Muscle layer of colon (tissue), 2 donors: Measurements from ENCODE around the gene TMBIM1.
"Not testable (repeated sequence)": the region's sequence is repeated elsewhere in the genome, so short reads cannot be mapped to it uniquely, and the experiment has no call there.

Experiments used
- H3K27ac ChIP-seq: one replicate; pipeline ENCODE4 v1.7.0; 2013; ENCODE audit warnings: low read depth, mild to moderate bottlenecking, low read length, moderate library complexity
- H3K27me3 ChIP-seq, 2 donors: one replicate each; pipeline ENCODE4 v1.7.0; 2013; ENCODE audit warnings: low read length in 2 of 2, mild to moderate bottlenecking in 2 of 2; ENCODE audit not compliant: insufficient read depth in 2 of 2, control insufficient read depth in 1 of 2
- H3K36me3 ChIP-seq: one replicate; pipeline ENCODE4 v1.7.0; 2013; ENCODE audit warnings: mild to moderate bottlenecking, low read length; ENCODE audit not compliant: insufficient read depth
- H3K4me1 ChIP-seq: one replicate; pipeline ENCODE4 v1.7.0; 2013; ENCODE audit warnings: mild to moderate bottlenecking, low read length; ENCODE audit not compliant: insufficient read depth
- H3K4me3 ChIP-seq, 2 donors: one replicate each; pipeline ENCODE4 v1.7.0; 2013; ENCODE audit warnings: low read length in 2 of 2, low read depth in 1 of 2, mild to moderate bottlenecking in 1 of 2, moderate library complexity in 1 of 2
- H3K9ac ChIP-seq: one replicate; pipeline ENCODE4 v1.7.0; 2013; ENCODE audit warnings: low read length
- H3K9me3 ChIP-seq: one replicate; pipeline ENCODE4 v1.7.0; 2013; ENCODE audit warnings: mild to moderate bottlenecking, low read length
- donor health status: abdominal sarcoma.
- donor health status: Adenocarcinoma of cecum.

The TMBIM1 gene

GRCh38 chr2:218315397-218315796 is 23.1 kb upstream of the TMBIM1 start:
- H3K9me3 ChIP-seq = no peaks in the 10 kb centered on the region
- H3K27me3 ChIP-seq = no peaks in the 10 kb centered on the region
- H3K4me3 ChIP-seq = no peak overlapping the region
- H3K9ac ChIP-seq = no peak overlapping the region
- H3K4me1 ChIP-seq = no peaks in the 10 kb centered on the region
- no peak overlapping the region for H3K27ac ChIP-seq
- no peaks in the 10 kb centered on the region for H3K36me3 ChIP-seq

GRCh38 chr2:218314764-218315163 is 22.5 kb upstream of the TMBIM1 start:
- H3K9ac ChIP-seq, H3K36me3 ChIP-seq, H3K27me3 ChIP-seq, H3K27ac ChIP-seq, H3K4me1 ChIP-seq, H3K4me3 ChIP-seq, H3K9me3 ChIP-seq: not testable (repeated sequence)

GRCh38 chr2:218313356-218313755 is 21.1 kb upstream of the TMBIM1 start:
- no peaks in the 10 kb centered on the region for H3K9me3 ChIP-seq
- no peaks in the 10 kb centered on the region for H3K36me3 ChIP-seq
- H3K9ac ChIP-seq = no peak overlapping the region
- no peak overlapping the region for H3K4me3 ChIP-seq
- H3K4me1 ChIP-seq = no peaks in the 10 kb centered on the region
- H3K27ac ChIP-seq = no peak overlapping the region
- H3K27me3 ChIP-seq = no peaks in the 10 kb centered on the region

- Histone ChIP-seq H3K36me3 (no peaks in the 10 kb centered on the region), H3K4me3 (no peak overlapping the region), H3K9me3 (no peaks in the 10 kb centered on the region), H3K9ac (no peak overlapping the region), H3K4me1 (no peaks in the 10 kb centered on the region), H3K27ac (no peak overlapping the region), H3K27me3 (no peaks in the 10 kb centered on the region)
These were observed 20.0 kb upstream of the TMBIM1 start for GRCh38 chr2:218312267-218312756.

- H3K9ac ChIP-seq, H3K36me3 ChIP-seq, H3K27ac ChIP-seq: not testable (repeated sequence)
These were observed 19.4 kb upstream of the TMBIM1 start for GRCh38 chr2:218311541-218312266.

GRCh38 chr2:218310853-218311540 is 18.7 kb upstream of the TMBIM1 start:
- H3K4me1 ChIP-seq = no peaks in the 10 kb centered on the region
- H3K27ac ChIP-seq = no peak overlapping the region
- no peak overlapping the region for H3K9ac ChIP-seq
- no peaks in the 10 kb centered on the region for H3K27me3 ChIP-seq
- H3K4me3 ChIP-seq = no peak overlapping the region
- H3K9me3 ChIP-seq = no peaks in the 10 kb centered on the region
- H3K36me3 ChIP-seq = no peaks in the 10 kb centered on the region

More at GRCh38 chr2:218311541-218312266, 19.4 kb upstream of the TMBIM1 start:
- H3K9me3 ChIP-seq, H3K4me3 ChIP-seq, H3K27me3 ChIP-seq, H3K4me1 ChIP-seq: not testable (repeated sequence)

GRCh38 chr2:218307415-218308090 is 15.2 kb upstream of the TMBIM1 start:
- no peaks in the 10 kb centered on the region for H3K4me1 ChIP-seq
- no peaks in the 10 kb centered on the region for H3K9me3 ChIP-seq
- H3K9ac ChIP-seq = no peak overlapping the region
- H3K27ac ChIP-seq = no peak overlapping the region
- no peaks in the 10 kb centered on the region for H3K36me3 ChIP-seq
- H3K4me3 ChIP-seq = no peak overlapping the region
- no peaks in the 10 kb centered on the region for H3K27me3 ChIP-seq

- Histone ChIP-seq H3K4me1 (no peaks in the 10 kb centered on the region), H3K9me3 (no peaks in the 10 kb centered on the region), H3K27me3 (no peaks in the 10 kb centered on the region), H3K36me3 (no peaks in the 10 kb centered on the region), H3K4me3 (no peak overlapping the region), H3K9ac (no peak overlapping the region), H3K27ac (no peak overlapping the region)
These were observed 14.0 kb upstream of the TMBIM1 start for GRCh38 chr2:218306184-218306920.

- H3K4me1 ChIP-seq = no peaks in the 10 kb centered on the region
- no peaks in the 10 kb centered on the region for H3K27me3 ChIP-seq
- no peaks in the 10 kb centered on the region for H3K9me3 ChIP-seq
- H3K4me3 ChIP-seq = no peak overlapping the region
- H3K36me3 ChIP-seq = no peaks in the 10 kb centered on the region
- H3K9ac ChIP-seq = no peak overlapping the region
- no peak overlapping the region for H3K27ac ChIP-seq
These were observed 13.1 kb upstream of the TMBIM1 start for GRCh38 chr2:218305383-218305782.

- H3K27ac ChIP-seq = no peak overlapping the region
These were observed 9.0 kb upstream of the TMBIM1 start for GRCh38 chr2:218301176-218301819.

GRCh38 chr2:218300141-218300540 is 7.8 kb upstream of the TMBIM1 start:
- Histone ChIP-seq H3K9me3 (no peaks in the 10 kb centered on the region), H3K4me1 (no peaks in the 10 kb centered on the region), H3K4me3 (no peak overlapping the region), H3K9ac (no peak overlapping the region), H3K36me3 (no peaks in the 10 kb centered on the region), H3K27ac (no peak overlapping the region), H3K27me3 (no peaks in the 10 kb centered on the region)

More at GRCh38 chr2:218301176-218301819, 9.0 kb upstream of the TMBIM1 start:
- H3K9me3 ChIP-seq = no peaks in the 10 kb centered on the region
- H3K9ac ChIP-seq = no peak overlapping the region
- H3K4me1 ChIP-seq = no peaks in the 10 kb centered on the region
- H3K36me3 ChIP-seq = no peaks in the 10 kb centered on the region
- no peak overlapping the region for H3K4me3 ChIP-seq
- H3K27me3 ChIP-seq = no peaks in the 10 kb centered on the region
